ENCODE results near the gene GSTA1. TPM values are rescaled to one million over a fixed set of nuclear protein-coding genes. Genes with fewer than 3 reads are reported as not detected.
"Not testable (repeated sequence)": the region's sequence is repeated elsewhere in the genome, so short reads cannot be mapped to it uniquely, and the experiment has no call there.

GSTA1 gene
- total RNA-seq, 1 experiment from 2014 or later: not detected

GRCh38 chr6:52815167-52816092, 11.8 kb upstream of the GSTA1 start:
- H3K27me3 Mint-ChIP-seq (ENCODE audit: low read depth): no peaks in the 10 kb centered on the region; the same call in 1 of the 2 replicates
- no peak overlapping the region for H2BK15ac ChIP-seq (ENCODE audit: low read depth, low read length)
- no peak overlapping the region for H3K27ac ChIP-seq (ENCODE audit: insufficient read length, low read depth, low read length)
- H3K4me3 Mint-ChIP-seq: no peak overlapping the region
- no peak overlapping the region for H2BK12ac ChIP-seq (ENCODE audit: insufficient read length, low read depth, low read length)
- H3K79me2 ChIP-seq (ENCODE audit: insufficient read depth, low read length): no peaks in the 10 kb centered on the region
- H3K27ac Mint-ChIP-seq: no peak overlapping the region; a peak in 1 of 7 replicates
- H4K91ac ChIP-seq (ENCODE audit: insufficient read length, low read depth, low read length): no peak overlapping the region
- no peaks in the 10 kb centered on the region for H3K27me3 ChIP-seq (ENCODE audit: insufficient read depth, low read length)
- no peak overlapping the region for H4K8ac ChIP-seq (replicated peaks; ENCODE audit: insufficient read length, low read depth, low read length)
- no peak overlapping the region for H3T11ph ChIP-seq (ENCODE audit: low read length)
- no peaks in the 10 kb centered on the region for H3K9me3 ChIP-seq (ENCODE audit: control insufficient read depth, low read depth, low read length)
- no peak overlapping the region for H2BK5ac ChIP-seq (ENCODE audit: insufficient read length, low read length)
- H3K23me2 ChIP-seq (ENCODE audit: insufficient read length, low read depth, low read length, poor library complexity, severe bottlenecking): no peaks in the 10 kb centered on the region
- peak overlapping the region; percentile 88 for H2AFZ ChIP-seq (ENCODE audit: low read length)
- no CpG with 5 or more reads among the region's 15 CpGs for WGBS (ENCODE audit: extremely low coverage, insufficient read length, low lambda C conversion rate)
- no peak overlapping the region for H2AK5ac ChIP-seq (ENCODE audit: insufficient read length, low read length)
- no peak overlapping the region for H3K14ac ChIP-seq (ENCODE audit: insufficient read depth, low read length)
- peak; percentile 79 for DNase-seq
- H3K56ac ChIP-seq (ENCODE audit: insufficient read length, low read depth, low read length): no peak overlapping the region
- no peak overlapping the region for H3K4ac ChIP-seq (ENCODE audit: low read depth, low read length)
- no peaks in the 10 kb centered on the region for H3K79me1 ChIP-seq (ENCODE audit: insufficient read depth, low read depth, low read length, poor library complexity, severe bottlenecking)
- no peak overlapping the region for H3K4me2 ChIP-seq (ENCODE audit: insufficient read depth, insufficient read length, low read length)
- peak overlapping the region; percentile 82 for H3K18ac ChIP-seq (ENCODE audit: insufficient read length, low read depth, low read length)
- H3K4me1 ChIP-seq (ENCODE audit: insufficient read depth, low read length): peaks cover 3% of the 10 kb centered on the region; the same call in 1 of the 2 replicates
- H3K23ac ChIP-seq (ENCODE audit: insufficient read length, low read depth, low read length): no peak overlapping the region
- TF ChIP-seq CTCF (conservative IDR thresholded peaks at IDR 0.05): peak; percentile 81
- no peak overlapping the region for H2BK20ac ChIP-seq (ENCODE audit: low read depth, low read length, poor library complexity, severe bottlenecking)
- H3K4me1 Mint-ChIP-seq: peaks cover 4 to 7% of the 10 kb centered on the region in 2 experiments
- H3K36me3 Mint-ChIP-seq (ENCODE audit: insufficient read depth in 1 of 3, low read depth in 3 of 3): no peaks in the 10 kb centered on the region
- peak overlapping the region; percentile 84 for H2BK120ac ChIP-seq (ENCODE audit: low read depth, low read length, poor library complexity, severe bottlenecking)
- no peaks in the 10 kb centered on the region for H4K20me1 ChIP-seq (ENCODE audit: control insufficient read depth, insufficient read depth, insufficient read length)
- H3K9ac ChIP-seq (ENCODE audit: extremely low read depth, insufficient read length, low read length): no peak overlapping the region
- H4K5ac ChIP-seq (ENCODE audit: insufficient read length, low read depth, low read length): no peak overlapping the region
- 0 out of 5 replicates have a peak, but pooled peaks cover 0 to under 1% of the 10 kb centered on the region in 2 experiments for H3K9me3 Mint-ChIP-seq

GRCh38 chr6:52814545-52814944, 10.9 kb upstream of the GSTA1 start:
- not testable (repeated sequence) for H3K14ac ChIP-seq (ENCODE audit: insufficient read depth, low read length); H2BK120ac ChIP-seq (ENCODE audit: low read depth, low read length, poor library complexity, severe bottlenecking); H3K4me3 Mint-ChIP-seq; H3K56ac ChIP-seq (ENCODE audit: insufficient read length, low read depth, low read length); H4K8ac ChIP-seq (replicated peaks; ENCODE audit: insufficient read length, low read depth, low read length); H2AFZ ChIP-seq (ENCODE audit: low read length); H3K9ac ChIP-seq (ENCODE audit: extremely low read depth, insufficient read length, low read length); H3K9me3 Mint-ChIP-seq; DNase-seq; H4K5ac ChIP-seq (ENCODE audit: insufficient read length, low read depth, low read length); H3K79me2 ChIP-seq (ENCODE audit: insufficient read depth, low read length); H3K36me3 Mint-ChIP-seq (ENCODE audit: insufficient read depth in 1 of 3, low read depth in 3 of 3); H2BK5ac ChIP-seq (ENCODE audit: insufficient read length, low read length); H3K79me1 ChIP-seq (ENCODE audit: insufficient read depth, low read depth, low read length, poor library complexity, severe bottlenecking); H4K20me1 ChIP-seq (ENCODE audit: control insufficient read depth, insufficient read depth, insufficient read length); H2BK15ac ChIP-seq (ENCODE audit: low read depth, low read length); H3K27me3 Mint-ChIP-seq (ENCODE audit: low read depth); H3K18ac ChIP-seq (ENCODE audit: insufficient read length, low read depth, low read length); H2BK12ac ChIP-seq (ENCODE audit: insufficient read length, low read depth, low read length); H3K27ac Mint-ChIP-seq; H3K4me1 ChIP-seq (ENCODE audit: insufficient read depth, low read length); H3K4ac ChIP-seq (ENCODE audit: low read depth, low read length); H3K27me3 ChIP-seq (ENCODE audit: insufficient read depth, low read length); H3K23me2 ChIP-seq (ENCODE audit: insufficient read length, low read depth, low read length, poor library complexity, severe bottlenecking); H3T11ph ChIP-seq (ENCODE audit: low read length); H3K27ac ChIP-seq (ENCODE audit: insufficient read length, low read depth, low read length); H3K9me3 ChIP-seq (ENCODE audit: control insufficient read depth, low read depth, low read length); H4K91ac ChIP-seq (ENCODE audit: insufficient read length, low read depth, low read length); H2BK20ac ChIP-seq (ENCODE audit: low read depth, low read length, poor library complexity, severe bottlenecking); H3K23ac ChIP-seq (ENCODE audit: insufficient read length, low read depth, low read length); H2AK5ac ChIP-seq (ENCODE audit: insufficient read length, low read length); H3K4me2 ChIP-seq (ENCODE audit: insufficient read depth, insufficient read length, low read length); H3K4me1 Mint-ChIP-seq
- WGBS (ENCODE audit: extremely low coverage, insufficient read length, low lambda C conversion rate): no CpG with 5 or more reads among the region's 3 CpGs

Data from H9 (cell line).